ENCODE measurements around the gene KCNN2. TPM values are rescaled to one million over a fixed set of nuclear protein-coding genes. Genes with fewer than 3 reads are reported as not detected.

Gene KCNN2
- total RNA-seq = 0.16 TPM in 1 of 2 replicates, not detected in the other

GRCh38 chr5:114361724-114362196 is at the start of gene KCNN2:
Gene KCNN2 (plus strand): TSS chr5:114362070. CDS start chr5:114362140, 70 bp downstream.

